GM23338 (cell line): ENCODE measurements around the gene LAP3. TPM values are rescaled to one million over a fixed set of nuclear protein-coding genes. Genes with fewer than 3 reads are reported as not detected.

Experiments
- CTCF ChIP-seq, 2 experiments: fragments of 200-600 bp in 1 of 2; sonication (generic) in 1 of 2; conservative IDR thresholded peaks; 2 replicates each; pipeline versions ENCODE4 v1.5.1 to v1.6.1; 2016 to 2017; ENCODE audit warnings: antibody characterized with exemption in 2 of 2, low read depth in 2 of 2, mild to moderate bottlenecking in 2 of 2, moderate library complexity in 1 of 2
- ETS1 ChIP-seq: IDR thresholded peaks from 2 replicates; pipeline ENCODE4 v1.6.1; 2016; ENCODE audit warnings: antibody characterized with exemption
- JUNB ChIP-seq: IDR thresholded peaks from one replicate; pipeline ENCODE4 v1.6.1; 2016; ENCODE audit warnings: antibody characterized with exemption; ENCODE audit not compliant: unreplicated experiment
- NANOG ChIP-seq: IDR thresholded peaks from 2 replicates; pipeline ENCODE4 v1.6.1; 2016; ENCODE audit warnings: antibody characterized with exemption, borderline replicate concordance
- POLR2AphosphoS5 ChIP-seq: IDR thresholded peaks from 2 replicates; pipeline ENCODE4 v1.6.1; 2016; ENCODE audit warnings: antibody characterized with exemption, low read depth
- STAT1 ChIP-seq: IDR thresholded peaks from one replicate; pipeline ENCODE4 v1.6.1; 2016; ENCODE audit warnings: antibody characterized with exemption; ENCODE audit not compliant: unreplicated experiment
- ZNF331 ChIP-seq: fragments of 250-450 bp; sonication (Bioruptor Pico); IDR thresholded peaks from 2 replicates; pipeline ENCODE4 v1.5.0; 2020; ENCODE audit warnings: low read depth, mild to moderate bottlenecking, moderate library complexity
- ZNF462 ChIP-seq: fragments of 250-450 bp; sonication (Bioruptor Pico); IDR thresholded peaks from 2 replicates; pipeline ENCODE4 v1.5.0; 2020; ENCODE audit warnings: mild to moderate bottlenecking, moderate library complexity
- polyA plus RNA-seq: library from polyadenylated mRNA; unstranded; fragments of >200 nt; fragmentation: Nextera tagmentation; extraction: Ambion mirVana; gene quantifications from 2 replicates; pipeline ENCODE4 v1.2.1, GENCODE V29; 2016
- total RNA-seq: library from RNA; depleted of rRNA; stranded (reverse); fragments of >200 nt; shearing (Covaris generic); gene quantifications from 2 replicates; pipeline ENCODE4 v1.2.3, GENCODE V29; 2014

LAP3 gene
- total and polyA plus RNA-seq, 2 experiments from 2014 or later, result 28.6 to 63.6 TPM

DNA sequence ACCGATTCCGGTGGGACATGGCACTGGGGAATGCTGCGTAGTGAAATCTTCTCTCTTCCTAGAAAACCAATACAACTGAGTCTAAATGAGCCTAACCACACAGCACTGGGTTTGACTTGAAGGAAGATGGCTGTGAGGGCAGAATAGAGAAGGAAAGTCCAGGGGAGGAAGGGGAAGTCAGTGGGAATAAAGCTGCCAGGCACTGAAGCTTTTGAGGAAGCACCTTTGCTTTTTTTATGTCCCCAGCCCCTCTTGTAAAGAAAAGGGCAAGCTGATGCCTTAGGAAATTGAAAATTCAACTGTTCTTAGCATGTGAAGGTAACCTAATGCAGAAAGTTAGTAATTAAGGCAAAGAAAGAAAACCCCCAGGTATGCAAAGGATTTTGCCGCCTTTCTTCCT, 58.1 kb downstream of the LAP3 start (continued):
- TF ChIP-seq ZNF462 (CRISPR knock-in tag) (no peak), ZNF331 (CRISPR knock-in tag) (no peak), NANOG (no peak), ETS1 (no peak), JUNB (no peak), POLR2AphosphoS5 (no peak), STAT1 (no peak), CTCF (conservative IDR thresholded peaks at IDR 0.05; ENCODE audit: low read depth in 2 of 2) (no peak)
